OCI-LY3 (cell line): Measurements from ENCODE around the gene PRELID1.

Experiments
- CTCF ChIP-seq: fragments of 200-600, 300-600 bp; sonication (generic); IDR thresholded peaks from 2 replicates; pipeline ENCODE4 v1.5.1; 2014; ENCODE audit warnings: antibody characterized with exemption, low read length, low read depth
- EZH2phosphoT487 ChIP-seq: fragments of 200-600 bp; shearing (Covaris generic); IDR thresholded peaks from 2 replicates; pipeline ENCODE4 v1.6.1; 2018; ENCODE audit warnings: antibody characterized with exemption, mixed run types, low read depth

DNA sequence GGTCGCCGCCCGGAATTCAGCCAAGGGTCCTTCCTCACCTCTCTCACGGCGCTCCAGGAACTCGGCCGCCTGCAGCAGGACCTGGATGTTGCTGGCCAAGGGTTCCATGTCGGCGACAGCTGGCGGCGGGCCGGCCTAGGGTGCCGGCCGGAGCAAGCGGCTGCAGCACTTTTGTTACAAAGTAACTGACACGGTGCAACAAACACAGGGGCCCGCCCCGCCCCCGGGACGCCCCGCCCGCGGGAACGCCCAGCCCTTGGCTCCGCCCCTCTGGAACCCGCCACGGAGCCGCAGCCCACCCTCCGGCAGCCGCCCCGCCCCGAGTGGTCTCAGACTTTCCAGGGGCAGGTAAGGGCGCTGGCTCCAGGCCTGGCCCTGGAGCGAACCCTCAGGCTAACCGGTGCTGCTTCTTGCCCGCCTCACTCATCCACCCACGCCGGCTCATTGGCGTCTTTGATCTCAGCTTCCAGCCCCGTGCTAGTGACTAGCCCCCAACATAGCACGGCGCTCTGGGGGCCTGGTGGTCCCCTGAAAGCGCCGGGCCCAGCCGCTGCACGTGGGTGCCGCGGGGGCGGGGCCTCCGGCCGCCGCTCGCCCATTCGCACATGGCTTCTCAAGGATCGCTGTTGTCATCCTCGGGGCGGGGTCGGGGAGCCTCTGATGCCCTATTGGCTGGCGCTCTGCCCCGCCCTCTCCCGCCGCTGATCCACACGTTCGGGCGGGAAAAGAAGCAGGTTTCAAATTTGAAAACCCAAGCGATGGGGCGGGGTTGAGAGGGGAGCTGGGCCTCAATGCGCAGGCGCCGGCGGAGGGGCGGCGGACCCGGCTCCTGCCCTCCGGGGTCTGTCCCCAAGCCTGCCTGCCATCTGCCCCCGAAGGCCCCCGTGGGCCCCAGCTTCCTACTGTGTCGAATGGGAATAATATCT lies 8.4 kb downstream of the PRELID1 start, which contains the start of gene MXD3:
- TF ChIP-seq CTCF: no peak
- no peak for TF ChIP-seq EZH2phosphoT487
